ENCODE data around the gene ANKRD2. TPM values are rescaled to one million over a fixed set of nuclear protein-coding genes. Genes with fewer than 3 reads are reported as not detected.
"Not testable (repeated sequence)": the region's sequence is repeated elsewhere in the genome, so short reads cannot be mapped to it uniquely, and the experiment has no call there.

Gene ANKRD2
- total RNA-seq, 4 donors from 2014 or later, result 0.22 to 1.0 TPM; not detected in 2

- Histone ChIP-seq H3K36me3 (no peaks in the 10 kb centered on the region), H3K4me3 (no peak overlapping the region), H3K9me3 (no peaks in the 10 kb centered on the region), H3K4me1 (peaks cover 0 to 49% (median 8%) of the 10 kb centered on the region in 4 donors), H3K27me3 (no peaks in the 10 kb centered on the region), H3K27ac (peak overlapping the region in 3 of 4 donors; percentile 10 to 75 (median 63))
- 74 to 88% methylated on average over 10 of the region's 10 CpGs for WGBS, 2 donors
- no peak for DNase-seq (ENCODE audit: low spot score in 2 of 2)
- TF ChIP-seq POLR2A (IDR thresholded peaks at IDR 0.05), result no peak
- TF ChIP-seq CTCF (IDR thresholded peaks at IDR 0.05), result no peak
- no peak for TF ChIP-seq EP300 (IDR thresholded peaks at IDR 0.05)
Observed at GRCh38 chr10:97550336-97551149, 22.0 kb upstream of the ANKRD2 start.

DNA sequence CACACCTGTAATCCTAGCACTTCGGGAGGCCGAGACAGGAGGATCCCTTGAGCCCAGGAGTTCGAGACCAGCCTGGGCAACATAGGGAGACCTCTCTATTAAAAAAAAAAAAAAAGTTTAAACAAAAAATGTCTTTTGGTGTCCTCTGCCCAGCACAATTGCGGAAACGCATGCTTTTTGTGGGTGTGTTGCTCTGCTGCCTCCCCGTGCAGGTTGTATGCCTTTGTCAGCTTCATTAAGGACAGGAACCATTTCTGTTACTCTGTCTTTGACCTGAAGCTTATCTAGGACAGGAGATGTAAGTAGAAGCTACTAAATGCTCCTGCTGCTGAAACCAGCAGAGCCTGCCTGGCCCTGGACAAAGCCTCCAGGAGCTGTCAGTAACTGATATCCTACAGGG is 21.3 kb upstream of the ANKRD2 start:
- DNase-seq (ENCODE audit: low spot score in 2 of 2), result no peak
- WGBS, 2 donors, result 90 to 97% methylated on average over 6 of the region's 6 CpGs
- TF ChIP-seq POLR2A (IDR thresholded peaks at IDR 0.05) (no peak), CTCF (IDR thresholded peaks at IDR 0.05) (no peak), EP300 (IDR thresholded peaks at IDR 0.05) (no peak)
- H3K9me3 ChIP-seq, result no peaks in the 10 kb centered on the region
- no peak overlapping the region for H3K27ac ChIP-seq
- H3K4me1 ChIP-seq, result peaks cover 0 to 49% (median 8%) of the 10 kb centered on the region in 4 donors
- no peak overlapping the region for H3K4me3 ChIP-seq
- H3K27me3 ChIP-seq, result no peaks in the 10 kb centered on the region
- no peaks in the 10 kb centered on the region for H3K36me3 ChIP-seq

GRCh38 chr10:97553575-97554031 is 19.0 kb upstream of the ANKRD2 start:
- DNase-seq (ENCODE audit: low spot score in 2 of 2), result peak; percentile 62 to 73
- TF ChIP-seq EP300 (IDR thresholded peaks at IDR 0.05) (peak in 1 of 2 donors; percentile 24), CTCF (IDR thresholded peaks at IDR 0.05) (peak; percentile 63 to 79 (median 73)), POLR2A (IDR thresholded peaks at IDR 0.05) (no peak)
- H3K9me3 ChIP-seq, result no peaks in the 10 kb centered on the region
- 11 to 23% methylated on average over 5 to 6 of the region's 6 CpGs for WGBS, 2 donors
- H3K36me3 ChIP-seq, result no peaks in the 10 kb centered on the region
- H3K4me3 ChIP-seq, result no peak overlapping the region
- H3K4me1 ChIP-seq, result peaks cover 0 to 31% (median 8%) of the 10 kb centered on the region in 4 donors
- H3K27ac ChIP-seq, result no peak overlapping the region
- no peaks in the 10 kb centered on the region for H3K27me3 ChIP-seq

GRCh38 chr10:97554336-97554735 is 18.2 kb upstream of the ANKRD2 start:
- H3K36me3 ChIP-seq; H3K27ac ChIP-seq; H3K4me3 ChIP-seq; H3K9me3 ChIP-seq; H3K27me3 ChIP-seq; DNase-seq (ENCODE audit: low spot score in 2 of 2): not testable (repeated sequence)
- peaks cover 0 to 24% (median 8%) of the 10 kb centered on the region in 4 donors for H3K4me1 ChIP-seq
- 95 to 96% methylated on average over 5 of the region's 5 CpGs for WGBS, 2 donors

DNA sequence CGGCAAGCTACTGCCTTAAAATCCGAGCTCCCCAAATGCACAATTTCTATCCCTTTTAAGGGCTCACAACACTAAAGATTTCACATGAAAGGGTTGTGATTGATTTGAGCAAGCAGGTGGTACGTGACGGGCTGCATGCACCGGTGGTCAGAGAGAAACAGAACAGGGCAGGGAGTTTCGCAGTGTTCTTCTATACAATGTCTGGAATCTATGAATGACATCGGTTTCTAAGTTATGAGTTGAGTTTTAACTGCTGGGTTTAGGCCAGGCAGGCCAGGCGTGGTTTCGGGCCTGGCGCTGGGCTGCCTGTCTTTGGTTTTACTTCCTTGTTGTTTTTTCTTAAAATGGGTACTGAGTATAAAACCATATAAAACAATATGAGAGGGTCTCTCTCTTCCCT is 17.0 kb upstream of the ANKRD2 start:
- H3K27me3 ChIP-seq; H3K9me3 ChIP-seq; H3K4me3 ChIP-seq; DNase-seq (ENCODE audit: low spot score in 2 of 2); H3K36me3 ChIP-seq; H3K27ac ChIP-seq: not testable (repeated sequence)
- WGBS, 2 donors, result 85 to 95% methylated on average over 7 to 9 of the region's 10 CpGs
- peaks cover 0 to 12% (median 2%) of the 10 kb centered on the region in 4 donors for H3K4me1 ChIP-seq

DNA sequence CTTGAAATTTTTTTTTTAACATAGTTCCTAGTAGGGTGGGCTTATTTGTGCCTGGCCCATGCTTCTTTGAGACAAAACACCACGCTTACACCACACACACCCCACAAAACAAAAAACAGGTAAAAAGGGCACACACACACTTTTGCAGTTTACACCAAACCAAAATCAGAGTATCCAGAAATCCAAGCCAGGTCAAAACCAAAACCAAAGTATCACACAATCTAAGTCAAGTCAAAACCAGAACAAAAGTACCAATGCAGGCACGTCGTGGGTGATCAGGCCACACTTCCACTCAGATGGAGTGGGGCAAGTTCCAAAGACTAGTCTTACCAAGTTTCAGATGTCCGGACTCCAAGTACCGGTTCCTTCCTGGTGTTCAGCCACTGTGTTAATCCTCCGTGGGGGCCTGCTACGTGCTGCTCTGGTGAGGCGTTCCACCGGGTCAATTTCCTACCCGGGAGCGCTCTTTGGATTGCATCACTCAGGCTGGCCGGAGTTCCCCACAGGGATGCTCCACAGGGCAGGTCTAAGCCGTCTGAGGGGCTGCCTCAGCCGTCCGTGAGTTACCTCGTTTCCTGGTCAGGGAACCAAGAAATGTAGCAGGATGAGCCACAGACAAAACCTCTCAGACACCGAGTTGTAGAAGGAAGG is 11.7 kb upstream of the ANKRD2 start:
- not testable (repeated sequence) for H3K27me3 ChIP-seq, H3K9me3 ChIP-seq, H3K4me1 ChIP-seq, H3K36me3 ChIP-seq, H3K27ac ChIP-seq
- WGBS, 2 donors, result 80 to 87% methylated on average over 14 to 17 of the region's 17 CpGs
- H3K4me3 ChIP-seq, result peak overlapping the region in 1 of 4 donors; percentile 33
- peak in 1 of 2 donors; percentile 44 for DNase-seq (ENCODE audit: low spot score in 2 of 2)

- not testable (repeated sequence) for DNase-seq (ENCODE audit: low spot score in 2 of 2); H3K27ac ChIP-seq; H3K4me3 ChIP-seq; H3K27me3 ChIP-seq; H3K4me1 ChIP-seq; H3K9me3 ChIP-seq; H3K36me3 ChIP-seq
- 86 to 91% methylated on average over 12 of the region's 12 CpGs for WGBS, 2 donors
Observed at GRCh38 chr10:97561386-97562077, 11.0 kb upstream of the ANKRD2 start.

GRCh38 chr10:97562329-97562728 is 10.2 kb upstream of the ANKRD2 start:
- not testable (repeated sequence) for H3K27me3 ChIP-seq; H3K4me3 ChIP-seq; H3K4me1 ChIP-seq; H3K36me3 ChIP-seq; DNase-seq (ENCODE audit: low spot score in 2 of 2); H3K9me3 ChIP-seq; H3K27ac ChIP-seq
- 94 to 95% methylated on average over 5 of the region's 5 CpGs for WGBS, 2 donors
